Fibroblast of peridontal ligament (primary cell): ENCODE measurements around the gene KIAA1755.

ENCODE experiments used
- DNase-seq: peaks from one replicate; pipeline ENCODE4 v3.0.0-alpha.2; 2010; ENCODE audit errors: extremely low read depth

Gene KIAA1755

GRCh38 chr20:38238829-38239228 is 21.7 kb downstream of the KIAA1755 start:
- DNase-seq, result no peak

- DNase-seq, result no peak
These were observed 23.2 kb downstream of the KIAA1755 start for GRCh38 chr20:38237381-38237780.

- no peak for DNase-seq
These were observed 28.9 kb downstream of the KIAA1755 start for GRCh38 chr20:38231531-38232121.

- DNase-seq, result no peak
These were observed 29.5 kb downstream of the KIAA1755 start for GRCh38 chr20:38230957-38231526.

- DNase-seq, result no peak
These were observed 30.3 kb downstream of the KIAA1755 start for GRCh38 chr20:38230253-38230551.

DNA sequence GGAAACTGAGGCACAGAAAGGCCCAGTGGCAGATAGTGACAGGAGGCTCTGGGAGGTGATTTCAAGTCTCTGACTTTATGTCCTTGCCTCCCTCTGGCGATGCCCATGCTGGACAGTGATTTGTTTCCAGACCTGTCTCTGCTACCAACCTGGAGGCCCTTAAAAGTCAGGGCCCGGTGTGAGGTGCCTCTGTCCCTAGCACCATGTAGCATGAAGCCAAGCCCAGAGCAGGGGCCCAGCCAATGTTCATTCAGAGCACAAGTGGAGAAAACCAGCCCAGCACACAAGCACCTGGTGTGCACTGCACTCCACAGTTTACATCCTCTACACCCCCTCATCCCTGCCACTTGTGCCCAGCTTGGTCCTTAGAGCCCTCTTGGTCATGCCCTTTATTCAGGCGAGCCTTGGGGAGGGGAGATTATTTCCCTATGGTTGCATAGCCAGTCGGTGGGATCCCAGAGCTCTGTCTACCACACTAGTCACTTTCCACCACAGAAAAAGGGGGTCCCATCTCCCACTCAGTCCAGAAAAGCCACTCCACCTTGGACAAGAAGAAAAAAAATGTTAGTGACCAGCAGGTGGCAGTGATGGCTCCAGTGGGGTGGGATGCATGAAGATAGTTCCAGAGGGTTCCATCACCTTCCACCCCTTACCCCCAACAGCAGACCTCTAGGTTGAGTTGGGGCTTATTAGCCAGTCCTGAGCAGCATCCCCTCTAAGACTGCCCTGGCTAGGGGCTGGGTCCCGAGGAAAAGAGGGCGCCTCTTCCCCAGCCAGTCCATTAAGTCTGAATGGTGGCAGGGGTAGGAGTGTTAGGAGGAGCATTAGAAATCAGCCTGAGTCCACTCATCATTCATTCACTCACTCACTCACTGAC is 30.9 kb downstream of the KIAA1755 start:
- peak; percentile 43 for DNase-seq

DNA sequence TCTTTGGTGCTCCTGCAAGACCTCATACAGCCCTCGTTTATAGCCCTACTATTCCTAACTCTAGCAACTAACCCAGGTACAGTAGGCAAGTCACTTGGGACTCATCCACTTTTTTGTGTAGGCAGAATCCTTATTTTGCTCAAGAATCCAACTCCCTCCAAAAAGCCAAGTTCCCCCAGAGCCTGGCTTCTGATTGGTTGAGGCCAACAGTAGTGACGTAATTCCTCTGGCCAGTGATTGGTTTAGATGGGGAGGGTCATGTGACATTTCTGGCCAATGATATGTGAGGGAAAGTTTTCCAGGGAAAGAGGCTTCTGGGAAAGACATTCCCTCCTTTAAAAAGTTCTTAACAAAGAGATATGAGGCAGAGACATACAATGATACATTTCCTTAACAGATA is 32.1 kb downstream of the KIAA1755 start:
- DNase-seq, result no peak

GRCh38 chr20:38227420-38228360 is 32.8 kb downstream of the KIAA1755 start:
- DNase-seq, result no peak

DNA sequence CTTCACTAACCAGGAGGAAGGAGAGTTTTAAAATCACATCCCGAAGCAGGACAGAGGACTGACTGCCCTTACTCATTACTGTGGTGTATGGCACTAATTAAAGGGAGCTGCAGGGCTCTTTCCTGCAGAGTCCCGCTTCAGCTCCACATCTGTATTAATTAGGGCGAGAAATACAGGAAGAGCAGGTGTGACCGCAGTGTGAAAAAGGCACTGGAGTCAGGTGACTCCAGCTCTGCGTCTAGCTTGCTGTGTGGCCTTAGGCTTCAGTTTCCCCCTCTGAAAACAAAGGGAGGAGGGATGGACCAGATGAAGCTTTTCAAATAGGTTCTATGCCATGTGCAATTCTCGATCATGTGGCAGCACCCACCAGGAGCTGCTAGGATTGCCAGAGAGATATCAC is 34.0 kb downstream of the KIAA1755 start:
- DNase-seq, result no peak

DNA sequence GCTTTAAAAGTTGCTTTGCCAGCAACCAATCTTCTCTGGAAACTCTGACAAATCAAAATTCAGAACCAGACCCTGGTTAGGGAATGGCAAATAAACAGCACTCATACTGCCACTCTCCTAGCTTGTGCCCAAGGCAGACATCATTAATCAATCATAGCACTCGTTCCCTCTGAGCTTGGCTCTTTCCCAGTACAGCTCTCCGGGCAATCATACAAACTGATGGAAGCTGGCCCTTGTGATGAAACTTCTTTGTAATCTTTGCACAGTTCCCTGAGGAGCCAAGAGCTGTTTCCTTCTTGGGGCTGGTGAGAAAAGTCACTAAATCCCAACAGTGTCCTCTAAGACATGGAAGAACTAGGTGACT is 34.7 kb downstream of the KIAA1755 start:
- peak; percentile 64 for DNase-seq

GRCh38 chr20:38225240-38225899 is 35.2 kb downstream of the KIAA1755 start:
- no peak for DNase-seq

GRCh38 chr20:38224531-38224930 is 36.0 kb downstream of the KIAA1755 start:
- no peak for DNase-seq

GRCh38 chr20:38223743-38224100 is 36.8 kb downstream of the KIAA1755 start:
- no peak for DNase-seq

DNA sequence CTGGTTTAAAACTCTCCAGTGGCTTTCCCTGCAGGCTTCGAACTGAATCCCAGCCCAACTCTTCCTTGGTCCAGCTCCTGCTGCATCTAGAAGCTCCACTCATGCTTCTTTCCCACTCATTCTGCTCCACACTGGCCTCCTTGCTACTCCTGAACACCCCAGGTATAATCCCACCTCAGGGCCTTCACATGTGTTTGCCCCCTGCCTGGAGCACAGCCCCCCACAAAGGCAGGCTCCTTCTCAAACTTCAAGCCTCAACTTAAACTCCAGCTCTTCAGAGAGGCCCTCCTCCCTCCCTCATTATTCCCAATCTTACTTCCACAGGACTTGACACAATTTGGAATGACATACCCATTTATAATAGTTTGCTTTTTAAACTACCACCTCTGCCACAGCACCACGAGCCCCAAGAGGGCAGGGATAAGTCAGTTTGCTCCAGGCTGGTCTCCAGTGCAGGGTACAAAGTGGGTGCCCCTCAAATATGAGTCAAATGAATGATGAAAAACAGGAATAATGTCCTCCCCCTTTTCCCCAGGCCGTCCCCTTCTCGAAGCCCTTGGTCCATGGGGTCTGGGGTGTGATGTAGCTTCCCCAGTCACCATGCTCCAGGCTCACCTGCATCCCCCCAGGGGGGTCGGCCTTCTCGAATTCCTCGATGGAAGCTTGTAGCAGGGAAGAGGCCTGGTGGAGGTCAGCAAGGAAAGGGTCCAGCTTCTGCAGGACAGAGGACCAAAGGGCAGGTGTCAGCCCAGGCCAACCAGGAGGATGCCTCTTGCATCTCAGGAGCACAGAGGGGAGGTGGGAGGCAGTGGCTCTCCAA is 37.4 kb downstream of the KIAA1755 start:
- DNase-seq, result no peak

GRCh38 chr20:38222231-38222922 is 38.2 kb downstream of the KIAA1755 start:
- DNase-seq, result peak; percentile 59

DNA sequence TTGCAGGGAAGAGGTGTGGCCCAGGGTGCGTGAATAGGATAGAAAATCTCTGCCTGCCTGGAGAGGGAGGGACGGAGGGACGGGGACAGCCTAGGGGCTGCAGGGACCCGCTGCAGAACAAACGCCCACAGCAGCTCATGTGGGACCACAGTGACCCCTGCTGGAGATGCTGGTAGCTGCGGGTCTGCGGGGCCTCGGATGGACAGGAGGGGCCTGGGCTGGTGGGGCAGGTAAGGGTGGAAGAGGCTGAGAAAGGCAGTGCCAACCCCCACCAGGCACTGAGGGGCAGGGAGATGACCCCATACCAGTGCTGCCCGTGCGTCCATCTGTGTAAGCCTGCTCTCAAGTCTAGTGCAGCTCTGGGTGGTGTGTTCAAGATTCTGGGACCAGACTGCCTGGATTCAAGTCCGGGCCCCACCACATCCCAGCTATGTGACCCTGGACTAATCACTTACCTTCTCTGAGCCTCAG is 39.4 kb downstream of the KIAA1755 start:
- peak; percentile 68 for DNase-seq

DNA sequence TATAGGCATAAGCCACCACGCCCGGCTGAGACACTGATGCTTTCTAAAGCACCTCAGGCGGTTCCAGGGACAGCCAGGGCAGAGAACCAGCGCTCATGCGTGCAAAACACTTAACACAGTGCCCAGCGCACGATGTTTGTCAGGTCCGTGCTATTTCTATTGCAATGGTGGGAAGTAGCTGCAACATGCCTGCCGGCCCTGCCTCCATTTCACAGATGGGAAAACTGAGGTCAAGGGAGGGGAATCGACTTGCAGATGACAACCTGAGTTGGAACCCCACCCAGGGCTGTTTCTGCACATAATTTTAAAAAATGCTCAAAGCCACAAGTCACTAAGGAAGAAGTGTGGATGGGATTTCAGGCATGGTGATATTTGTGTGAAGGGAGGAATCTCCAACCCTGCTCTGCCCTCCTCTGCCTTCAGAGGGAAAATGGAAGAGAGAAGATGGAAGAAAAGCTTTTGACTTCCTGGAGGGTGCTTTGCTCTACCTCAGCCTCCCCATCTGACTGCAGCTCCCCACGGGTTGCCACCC is 39.9 kb downstream of the KIAA1755 start:
- peak; percentile 74 for DNase-seq

DNA sequence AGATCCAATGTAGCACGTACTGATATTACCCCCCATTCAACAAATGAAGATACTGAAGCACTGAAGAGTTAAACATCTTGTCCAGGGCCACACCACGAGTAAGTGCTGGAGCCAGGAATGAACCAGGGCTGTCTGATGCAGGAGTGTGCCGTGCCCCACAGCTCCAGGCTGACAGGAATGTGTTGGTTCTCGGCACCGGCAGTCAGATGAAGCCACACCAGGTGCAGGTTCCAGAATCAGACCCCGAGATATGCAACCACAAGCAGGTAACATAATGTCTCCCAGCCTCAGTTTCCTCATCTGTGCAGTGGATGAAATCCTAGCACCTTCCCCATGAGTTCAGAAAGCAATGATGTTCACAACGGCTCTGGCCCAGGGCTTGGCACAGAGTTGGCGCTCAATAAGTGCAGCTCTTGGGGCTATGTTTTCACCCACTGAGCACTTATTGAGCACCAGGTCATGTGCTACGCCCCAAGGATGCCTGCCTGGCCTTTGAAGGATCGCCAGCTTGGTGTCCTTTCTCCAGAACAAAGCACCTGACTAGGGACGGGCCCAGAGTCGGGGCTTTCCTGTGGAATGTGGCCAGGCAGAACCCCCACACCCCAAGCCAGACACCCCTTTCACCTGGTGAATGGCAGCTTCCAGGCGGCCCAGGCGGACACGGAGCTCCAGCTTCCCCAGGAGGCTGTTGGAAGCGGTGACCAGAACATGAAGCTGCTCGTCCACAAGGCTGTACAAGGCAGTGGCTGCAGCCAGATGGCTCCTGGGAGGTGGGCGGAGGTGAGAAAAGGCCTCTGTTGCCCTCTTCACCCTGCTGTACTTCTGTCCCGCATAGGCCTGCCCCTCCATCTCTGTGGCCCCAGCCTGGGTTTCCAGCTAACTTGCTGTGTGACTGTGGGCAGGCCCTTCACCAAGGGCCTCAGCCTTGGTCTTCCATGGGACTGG is 41.3 kb downstream of the KIAA1755 start:
- DNase-seq, result no peak

GRCh38 chr20:38218566-38218885 is 42.0 kb downstream of the KIAA1755 start:
- no peak for DNase-seq
